Activated CD8-positive, alpha-beta memory T cell treated with anti-CD3 and anti-CD28 coated beads, Interleukin-2, amount 50 U/mL, for 4 hours (primary cell): ENCODE results near the gene FABP6.
"Not testable (repeated sequence)": the region's sequence is repeated elsewhere in the genome, so short reads cannot be mapped to it uniquely, and the experiment has no call there.

ENCODE experiments used
- DNase-seq: peaks from one replicate; pipeline ENCODE4 v3.0.0-alpha.2; 2020

Gene FABP6

GRCh38 chr5:160227012-160227411 is 2.3 kb upstream of the FABP6 start:
- DNase-seq, result no peak

GRCh38 chr5:160230686-160231527 is 1.6 kb downstream of the FABP6 start:
- no peak for DNase-seq

- no peak for DNase-seq
Measured at GRCh38 chr5:160231783-160232342, 2.6 kb downstream of the FABP6 start.

GRCh38 chr5:160233215-160233614 is 3.9 kb downstream of the FABP6 start:
- no peak for DNase-seq

- no peak for DNase-seq
Measured at GRCh38 chr5:160235731-160236130, 6.4 kb downstream of the FABP6 start.

GRCh38 chr5:160237571-160238093 is 8.3 kb downstream of the FABP6 start:
- no peak for DNase-seq

- no peak for DNase-seq
Measured at GRCh38 chr5:160240350-160240749, 11.0 kb downstream of the FABP6 start.

GRCh38 chr5:160242145-160242544 is 12.8 kb downstream of the FABP6 start:
- no peak for DNase-seq

GRCh38 chr5:160245506-160246086 is 16.3 kb downstream of the FABP6 start:
- no peak for DNase-seq

- not testable (repeated sequence) for DNase-seq
Measured at GRCh38 chr5:160249570-160249969, 20.3 kb downstream of the FABP6 start.

- DNase-seq, result no peak
Measured at GRCh38 chr5:160250226-160250625, 20.9 kb downstream of the FABP6 start.

- DNase-seq, result no peak
Measured at GRCh38 chr5:160250826-160251225, 21.5 kb downstream of the FABP6 start.

- no peak for DNase-seq
Measured at GRCh38 chr5:160251406-160252155, 22.3 kb downstream of the FABP6 start.

GRCh38 chr5:160252916-160253315 is 23.6 kb downstream of the FABP6 start:
- no peak for DNase-seq

GRCh38 chr5:160253441-160253840 is 24.1 kb downstream of the FABP6 start:
- no peak for DNase-seq

- DNase-seq, result no peak
Measured at GRCh38 chr5:160254706-160255105, 25.4 kb downstream of the FABP6 start.

GRCh38 chr5:160259341-160259740 is 30.0 kb downstream of the FABP6 start:
- no peak for DNase-seq

GRCh38 chr5:160260006-160260775 is 30.9 kb downstream of the FABP6 start:
- DNase-seq, result no peak

- no peak for DNase-seq
Measured at GRCh38 chr5:160260881-160261815, 31.8 kb downstream of the FABP6 start.

GRCh38 chr5:160262151-160263074 is 33.1 kb downstream of the FABP6 start:
- DNase-seq, result no peak
